Left ventricle myocardium inferior (tissue), 1 donor: ENCODE measurements around the gene PTPN3. TPM values are rescaled to one million over a fixed set of nuclear protein-coding genes. Genes with fewer than 3 reads are reported as not detected.

Experiments
- DNase-seq: peaks from one replicate; pipeline ENCODE4 v3.0.0-alpha.2; 2020
- H3K27ac ChIP-seq: fragments of 200-600 bp; replicated peaks from 2 replicates; pipeline ENCODE4 v1.8.0; 2021
- H3K27me3 ChIP-seq: fragments of 200-600 bp; 2 replicates; pipeline ENCODE4 v1.8.0; 2021; ENCODE audit warnings: low read depth
- H3K36me3 ChIP-seq: fragments of 200-600 bp; 2 replicates; pipeline ENCODE4 v1.8.0; 2021
- H3K4me1 ChIP-seq: fragments of 200-600 bp; 2 replicates; pipeline ENCODE4 v1.8.0; 2021
- H3K4me3 ChIP-seq: fragments of 200-600 bp; 2 replicates; pipeline ENCODE4 v1.8.0; 2021; ENCODE audit warnings: mild to moderate bottlenecking, moderate library complexity
- H3K9me3 ChIP-seq: fragments of 200-600 bp; replicated peaks from 2 replicates; pipeline ENCODE4 v1.8.0; 2021
- CTCF ChIP-seq: fragments of 200-600 bp; IDR thresholded peaks from 2 replicates; pipeline ENCODE4 v1.8.0; 2021; ENCODE audit warnings: antibody characterized with exemption, mild to moderate bottlenecking, borderline replicate concordance
- intact Hi-C: fragments of 100-400 bp; cut with micrococcal nuclease; formaldehyde crosslinking; loops from one replicate; pipeline ENCODE4 v1.11.0; 2022
- total RNA-seq: library from RNA; stranded (reverse); fragmentation: NEBNext Ultra II Directional; extraction: Animal tissue kit (Norgen Biotek cat#: 25700); gene quantifications from one replicate; pipeline ENCODE4 v1.2.1, GENCODE V29; 2021
- donor health status: DM: no; HTN: yes; CAD: no; lungs with severe emphysema.

Gene PTPN3
- total RNA-seq, 1 donor from 2014 or later = 27.4 TPM

GRCh38 chr9:109383356-109383755 lies 114.8 kb downstream of the PTPN3 start:
- Histone ChIP-seq H3K4me3 (no peak overlapping the region), H3K27ac (no peak overlapping the region), H3K4me1 (no peaks in the 10 kb centered on the region), H3K36me3 (peaks cover 94% of the 10 kb centered on the region), H3K27me3 (no peaks in the 10 kb centered on the region), H3K9me3 (no peaks in the 10 kb centered on the region)
- no peak for TF ChIP-seq CTCF
- no peak for DNase-seq
- intact Hi-C loops = no loop called here

GRCh38 chr9:109382585-109382984 lies 115.5 kb downstream of the PTPN3 start:
- no peak overlapping the region for H3K4me3 ChIP-seq
- DNase-seq = no peak
- H3K36me3 ChIP-seq = peaks cover 86% of the 10 kb centered on the region
- no peak overlapping the region for H3K27ac ChIP-seq
- no peaks in the 10 kb centered on the region for H3K4me1 ChIP-seq
- TF ChIP-seq CTCF = no peak
- H3K9me3 ChIP-seq = no peaks in the 10 kb centered on the region
- intact Hi-C loops = no loop called here
- H3K27me3 ChIP-seq = no peaks in the 10 kb centered on the region

- no peak overlapping the region for H3K27ac ChIP-seq
- H3K4me3 ChIP-seq = no peak overlapping the region
- peaks cover 82% of the 10 kb centered on the region for H3K36me3 ChIP-seq
- H3K4me1 ChIP-seq = no peaks in the 10 kb centered on the region
- TF ChIP-seq CTCF = no peak
- H3K27me3 ChIP-seq = no peaks in the 10 kb centered on the region
- intact Hi-C loops = no loop called here
- DNase-seq = no peak
- H3K9me3 ChIP-seq = no peaks in the 10 kb centered on the region
These were observed 115.9 kb downstream of the PTPN3 start for GRCh38 chr9:109382182-109382581.

GRCh38 chr9:109381011-109381729 lies 116.9 kb downstream of the PTPN3 start:
- no peak for DNase-seq
- TF ChIP-seq CTCF = no peak
- peaks cover 72% of the 10 kb centered on the region for H3K36me3 ChIP-seq
- H3K4me1 ChIP-seq = no peaks in the 10 kb centered on the region
- no peaks in the 10 kb centered on the region for H3K27me3 ChIP-seq
- no peak overlapping the region for H3K27ac ChIP-seq
- intact Hi-C loops = no loop called here
- no peaks in the 10 kb centered on the region for H3K9me3 ChIP-seq
- no peak overlapping the region for H3K4me3 ChIP-seq

- no peak for DNase-seq
- peaks cover 56% of the 10 kb centered on the region for H3K36me3 ChIP-seq
- no peaks in the 10 kb centered on the region for H3K9me3 ChIP-seq
These were observed 118.6 kb downstream of the PTPN3 start for GRCh38 chr9:109379513-109379912.

More at GRCh38 chr9:109379513-109379912, 118.6 kb downstream of the PTPN3 start:
- TF ChIP-seq CTCF = no peak
- intact Hi-C loops = no loop called here
- Histone ChIP-seq H3K4me3 (no peak overlapping the region), H3K4me1 (no peaks in the 10 kb centered on the region), H3K27ac (no peak overlapping the region), H3K27me3 (no peaks in the 10 kb centered on the region)
